Bronchial epithelial cell (primary cell): ENCODE measurements around the gene TMSB4X. TPM values are rescaled to one million over a fixed set of nuclear protein-coding genes. Genes with fewer than 3 reads are reported as not detected.

Experiments used
- DNase-seq: peaks from one replicate; pipeline ENCODE4 v3.0.0-alpha.2; 2010; ENCODE audit warnings: low read depth
- FAIRE-seq: peaks from 2 replicates; lab custom pipeline; 2011; peaks lifted over from hg19 to GRCh38; lab: Jason Lieb, UNC
- H3K27me3 ChIP-seq: 2 replicates; pipeline ENCODE4 v1.5.1; 2011; ENCODE audit warnings: low read length; ENCODE audit not compliant: control insufficient read depth, insufficient read depth
- H3K36me3 ChIP-seq: 2 replicates; pipeline ENCODE4 v1.5.1; 2011; ENCODE audit warnings: low read length; ENCODE audit not compliant: control insufficient read depth, insufficient read depth
- H3K4me3 ChIP-seq: 2 replicates; pipeline ENCODE4 v1.5.1; 2011; ENCODE audit warnings: mild to moderate bottlenecking, low read depth, low read length, control low read depth
- CTCF ChIP-seq: IDR thresholded peaks from 2 replicates; pipeline ENCODE4 v1.5.1; 2011; ENCODE audit warnings: mild to moderate bottlenecking, moderate library complexity, low read length, control low read depth, inconsistent platforms; ENCODE audit not compliant: insufficient read depth, severe bottlenecking
- total RNA-seq: library from RNA; depleted of rRNA; stranded (reverse); fragments of >200 nt; gene quantifications from 2 replicates; pipeline ENCODE4 v1.2.1, GENCODE V29; 2014

The TMSB4X gene
- total RNA-seq, 1 donor from 2014 or later: 3,174 TPM

DNA sequence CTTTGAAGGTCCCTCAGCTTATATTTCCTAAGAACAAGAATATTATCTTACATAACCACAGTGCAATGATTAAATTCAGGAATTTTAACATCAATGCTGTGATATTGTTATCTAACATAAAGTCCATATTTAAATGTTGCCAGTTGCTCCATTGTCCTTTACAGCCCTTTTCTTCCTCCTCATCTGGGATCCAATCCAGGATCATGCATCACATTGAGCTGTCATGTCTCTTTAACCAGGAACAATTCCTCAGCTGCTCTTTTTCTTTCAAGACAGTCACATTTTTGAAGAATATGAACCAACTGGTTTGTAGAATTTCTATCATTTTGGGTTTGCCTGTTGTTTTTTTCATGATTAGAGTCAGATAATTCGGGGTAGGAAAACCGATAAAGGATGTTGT lies 12.0 kb downstream of the TMSB4X start:
- Histone ChIP-seq H3K36me3 (no peaks in the 10 kb centered on the region), H3K4me3 (no peak overlapping the region), H3K27me3 (no peaks in the 10 kb centered on the region)
- no peak for TF ChIP-seq CTCF
- DNase-seq (no peak), FAIRE-seq (no peak)

DNA sequence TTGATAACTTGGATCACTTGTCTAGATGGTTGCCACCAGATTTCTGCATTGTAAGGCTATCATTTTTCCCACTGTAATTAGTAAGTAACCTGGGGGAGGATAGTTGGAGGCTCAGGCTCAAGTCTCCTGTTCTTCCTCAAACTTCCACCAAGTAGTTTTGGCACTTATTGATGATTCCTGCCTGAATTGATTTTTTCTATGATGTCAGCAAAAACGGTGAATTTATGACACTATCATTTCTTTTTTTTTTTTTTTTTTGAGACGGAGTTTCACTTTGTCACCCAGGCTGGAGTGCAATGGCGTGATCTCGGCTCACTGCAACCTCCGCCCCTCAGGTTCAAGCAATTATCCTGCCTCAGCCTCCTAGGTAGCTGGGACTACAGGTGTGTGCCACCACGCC lies 12.4 kb downstream of the TMSB4X start:
- Histone ChIP-seq H3K27me3 (no peaks in the 10 kb centered on the region), H3K4me3 (no peak overlapping the region), H3K36me3 (no peaks in the 10 kb centered on the region)
- DNase-seq (no peak), FAIRE-seq (no peak)
- TF ChIP-seq CTCF: no peak

DNA sequence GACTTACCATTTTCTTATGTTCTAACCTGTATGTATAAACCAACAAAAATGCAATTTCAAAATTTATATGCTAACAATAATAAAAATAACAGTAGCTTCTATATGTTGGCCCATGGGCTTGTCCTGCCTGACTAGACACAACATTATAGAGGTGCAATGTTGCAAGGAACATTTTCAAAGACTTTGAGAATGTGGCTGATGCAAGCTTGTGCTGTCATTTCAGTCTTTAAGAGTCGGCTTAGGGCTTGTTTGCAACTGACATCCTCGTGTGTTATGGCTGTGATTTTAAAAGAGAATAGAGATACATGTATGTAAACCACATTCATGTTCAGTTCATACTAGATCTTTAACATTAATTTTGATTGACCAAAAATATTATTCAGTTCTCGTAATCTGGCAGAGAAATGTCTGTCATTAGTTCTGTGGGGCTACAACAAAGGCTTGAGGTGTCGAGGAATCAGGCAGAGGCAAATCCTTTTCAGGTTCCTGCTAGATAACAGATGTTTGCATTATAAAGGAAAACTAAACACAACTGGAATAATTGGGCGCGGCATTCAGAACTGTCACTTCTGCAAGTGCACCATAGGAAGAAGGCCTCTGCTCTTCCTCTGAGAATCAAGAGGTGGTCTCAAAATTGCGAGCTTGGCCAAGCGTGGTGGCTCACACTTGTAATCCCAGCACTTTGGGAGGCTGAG lies 13.1 kb downstream of the TMSB4X start:
- Histone ChIP-seq H3K36me3 (no peaks in the 10 kb centered on the region), H3K27me3 (no peaks in the 10 kb centered on the region), H3K4me3 (no peak overlapping the region)
- TF ChIP-seq CTCF: no peak
- FAIRE-seq (no peak), DNase-seq (no peak)

- Histone ChIP-seq H3K27me3 (no peaks in the 10 kb centered on the region), H3K4me3 (no peak overlapping the region), H3K36me3 (no peaks in the 10 kb centered on the region)
- FAIRE-seq (peak; percentile 52), DNase-seq (peak; percentile 85)
- TF ChIP-seq CTCF: no peak
These were observed 13.9 kb downstream of the TMSB4X start for GRCh38 chrX:12988797-12989196.

DNA sequence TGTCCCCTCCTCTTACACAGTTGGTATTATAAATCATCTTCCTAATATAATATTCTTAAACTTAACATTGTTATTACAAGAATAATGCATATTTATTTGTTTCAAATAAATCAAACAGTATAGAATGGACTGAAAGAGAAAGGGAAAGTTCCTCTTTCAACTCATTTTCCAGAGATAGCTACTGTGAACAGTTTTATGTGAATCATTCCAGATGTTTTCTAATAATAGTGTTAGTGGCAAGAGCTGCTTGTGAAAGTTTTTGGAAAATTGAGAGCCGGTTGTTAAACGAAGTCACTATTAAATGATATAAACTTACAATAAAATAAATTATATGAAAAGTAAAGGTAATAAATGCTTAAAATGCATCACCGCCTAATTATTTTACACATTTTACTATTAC lies 14.6 kb downstream of the TMSB4X start:
- no peak for TF ChIP-seq CTCF
- no peaks in the 10 kb centered on the region for H3K36me3 ChIP-seq
- DNase-seq (no peak), FAIRE-seq (no peak)
- no peaks in the 10 kb centered on the region for H3K27me3 ChIP-seq
- H3K4me3 ChIP-seq: no peak overlapping the region

DNA sequence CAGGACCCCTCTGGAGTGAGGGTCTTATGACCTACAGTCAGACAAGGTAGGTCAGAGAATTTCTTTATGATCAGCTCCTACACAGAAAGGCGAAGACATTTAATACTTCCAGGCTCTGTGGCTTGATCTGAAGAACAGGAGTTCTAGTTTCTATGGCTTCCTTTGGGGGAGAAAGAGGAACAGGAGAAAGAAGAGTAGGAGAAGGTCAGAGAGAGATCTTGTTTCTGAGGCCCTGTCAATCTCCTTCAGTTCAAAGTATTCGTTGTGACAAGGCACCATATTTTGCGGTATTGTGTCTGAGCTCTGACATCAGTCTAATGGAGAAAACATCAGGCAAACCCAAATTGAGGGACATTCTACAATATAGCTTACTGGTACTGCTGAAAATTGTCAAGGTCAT lies 16.7 kb downstream of the TMSB4X start:
- Histone ChIP-seq H3K27me3 (no peaks in the 10 kb centered on the region), H3K4me3 (no peak overlapping the region), H3K36me3 (no peaks in the 10 kb centered on the region)
- no peak for TF ChIP-seq CTCF
- DNase-seq (no peak), FAIRE-seq (peak; percentile 52)
